GM18858 (cell line): Measurements from ENCODE around the gene MGAT2.
"Not testable (repeated sequence)": the region's sequence is repeated elsewhere in the genome, so short reads cannot be mapped to it uniquely, and the experiment has no call there.

Experiments
- ATAC-seq: cut with Tn5 transposase; IDR thresholded peaks from one replicate; pipeline ENCODE4 v1.9.1; 2021; ENCODE audit not compliant: unreplicated experiment

MGAT2 gene

GRCh38 chr14:49620182-49621113 is at the start of gene MGAT2, which contains the start of gene RPL36AL:
MGAT2 (plus strand) TSS chr14:49620799; CDS start chr14:49621269, 470 bp downstream.
RPL36AL (minus strand) TSS chr14:49620626; CDS start chr14:49619104, 1,522 bp downstream.
- ATAC-seq = peak; percentile 88

- ATAC-seq = no peak
Observed at GRCh38 chr14:49574038-49574437, 46.6 kb upstream of the MGAT2 start.

GRCh38 chr14:49578141-49578540 is 42.5 kb upstream of the MGAT2 start:
- ATAC-seq = no peak

- no peak for ATAC-seq
Observed at GRCh38 chr14:49579841-49580240, 40.8 kb upstream of the MGAT2 start.

- ATAC-seq = no peak
Observed at GRCh38 chr14:49581209-49582112, 39.1 kb upstream of the MGAT2 start.

- no peak for ATAC-seq
Observed at GRCh38 chr14:49582113-49582977, 38.3 kb upstream of the MGAT2 start.

- no peak for ATAC-seq
Observed at GRCh38 chr14:49583629-49584028, 37.0 kb upstream of the MGAT2 start.

GRCh38 chr14:49584058-49584457 is 36.5 kb upstream of the MGAT2 start:
- ATAC-seq = no peak

- ATAC-seq = not testable (repeated sequence)
Observed at GRCh38 chr14:49584981-49585640, 35.5 kb upstream of the MGAT2 start.

- ATAC-seq = peak; percentile 84
Observed at GRCh38 chr14:49585803-49586672, 34.6 kb upstream of the MGAT2 start, which contains the start of gene RPS29. RPS29 (minus strand) TSS chr14:49586380; CDS start chr14:49586346, 34 bp downstream.

GRCh38 chr14:49586673-49587460 is 33.7 kb upstream of the MGAT2 start:
- ATAC-seq = peak; percentile 33

GRCh38 chr14:49589387-49589786 is 31.2 kb upstream of the MGAT2 start:
- no peak for ATAC-seq

- ATAC-seq = no peak
Observed at GRCh38 chr14:49593016-49593415, 27.6 kb upstream of the MGAT2 start.

GRCh38 chr14:49594347-49595091 is 26.1 kb upstream of the MGAT2 start:
- ATAC-seq = peak; percentile 29

GRCh38 chr14:49598189-49598484 is 22.5 kb upstream of the MGAT2 start:
- no peak for ATAC-seq

GRCh38 chr14:49598485-49599300 is 21.9 kb upstream of the MGAT2 start, which contains the start of gene LRR1:
LRR1 (plus strand) TSS chr14:49598940; CDS start chr14:49599021, 81 bp downstream.
- peak; percentile 33 for ATAC-seq

- ATAC-seq = no peak
Observed at GRCh38 chr14:49607583-49607982, 13.0 kb upstream of the MGAT2 start.
